GM04504 (cell line): ENCODE results near the gene PTTG1IP.
"Not testable (repeated sequence)": the region's sequence is repeated elsewhere in the genome, so short reads cannot be mapped to it uniquely, and the experiment has no call there.

Source experiments
- DNase-seq: peaks from one replicate; pipeline ENCODE4 v3.0.0-alpha.2; 2012; ENCODE audit warnings: low read depth

PTTG1IP gene

GRCh38 chr21:44880405-44881197 is 7.1 kb upstream of the PTTG1IP start:
- DNase-seq = no peak

- DNase-seq = not testable (repeated sequence)
Observed at GRCh38 chr21:44879238-44879637, 5.7 kb upstream of the PTTG1IP start.

GRCh38 chr21:44878053-44878982 is 4.8 kb upstream of the PTTG1IP start:
- DNase-seq = no peak

- no peak for DNase-seq
Observed at GRCh38 chr21:44876849-44877575, 3.5 kb upstream of the PTTG1IP start.

GRCh38 chr21:44875316-44875700 is 1.8 kb upstream of the PTTG1IP start:
- DNase-seq = no peak

- no peak for DNase-seq
Observed at GRCh38 chr21:44874497-44875315, 1.2 kb upstream of the PTTG1IP start.

- no peak for DNase-seq
Observed at GRCh38 chr21:44874240-44874496, 678 bp upstream of the PTTG1IP start.

- DNase-seq = no peak
Observed at GRCh38 chr21:44872649-44873355, 688 bp downstream of the PTTG1IP start.

- DNase-seq = no peak
Observed at GRCh38 chr21:44872323-44872648, 1.2 kb downstream of the PTTG1IP start.

- DNase-seq = peak; percentile 35
Observed at GRCh38 chr21:44871576-44872269, 1.8 kb downstream of the PTTG1IP start.

GRCh38 chr21:44870748-44871495 is 2.6 kb downstream of the PTTG1IP start:
- no peak for DNase-seq

GRCh38 chr21:44869781-44870747 is 3.4 kb downstream of the PTTG1IP start:
- peak; percentile 86 for DNase-seq

GRCh38 chr21:44868707-44869106 is 4.8 kb downstream of the PTTG1IP start:
- DNase-seq = no peak

- DNase-seq = no peak
Observed at GRCh38 chr21:44867999-44868700, 5.3 kb downstream of the PTTG1IP start.

- DNase-seq = no peak
Observed at GRCh38 chr21:44867464-44867863, 6.0 kb downstream of the PTTG1IP start.

GRCh38 chr21:44866780-44867179 is 6.7 kb downstream of the PTTG1IP start:
- no peak for DNase-seq

- no peak for DNase-seq
Observed at GRCh38 chr21:44865561-44866280, 7.8 kb downstream of the PTTG1IP start.
